Left forelimb (tissue), 1 donor: ENCODE data around the gene CCDC51.
"Not testable (repeated sequence)": the region's sequence is repeated elsewhere in the genome, so short reads cannot be mapped to it uniquely, and the experiment has no call there.

Experiments
- DNase-seq: peaks from one replicate; pipeline ENCODE4 v3.0.0-alpha.2; 2018; ENCODE audit warnings: low spot score

The CCDC51 gene

DNA sequence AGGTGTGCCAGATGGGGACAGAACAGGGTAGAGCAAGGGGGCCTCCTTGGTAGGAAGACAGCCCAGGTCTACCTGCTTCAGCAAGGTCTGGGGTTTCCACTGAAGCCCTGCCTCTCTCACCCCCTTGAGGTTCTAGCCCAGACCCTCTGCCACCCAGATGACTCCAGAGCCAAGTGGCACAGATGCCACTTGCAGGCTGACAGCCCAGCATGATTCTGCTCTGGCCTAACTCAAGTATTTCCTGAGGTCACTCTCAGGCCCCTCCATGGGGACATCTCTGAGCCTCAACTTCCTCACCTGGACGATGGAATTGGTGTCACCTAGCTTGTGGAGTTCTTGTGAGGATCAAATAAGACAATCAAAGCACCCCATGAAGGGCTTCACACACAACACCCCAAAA, 33.9 kb downstream of the CCDC51 start:
- DNase-seq, result no peak

DNA sequence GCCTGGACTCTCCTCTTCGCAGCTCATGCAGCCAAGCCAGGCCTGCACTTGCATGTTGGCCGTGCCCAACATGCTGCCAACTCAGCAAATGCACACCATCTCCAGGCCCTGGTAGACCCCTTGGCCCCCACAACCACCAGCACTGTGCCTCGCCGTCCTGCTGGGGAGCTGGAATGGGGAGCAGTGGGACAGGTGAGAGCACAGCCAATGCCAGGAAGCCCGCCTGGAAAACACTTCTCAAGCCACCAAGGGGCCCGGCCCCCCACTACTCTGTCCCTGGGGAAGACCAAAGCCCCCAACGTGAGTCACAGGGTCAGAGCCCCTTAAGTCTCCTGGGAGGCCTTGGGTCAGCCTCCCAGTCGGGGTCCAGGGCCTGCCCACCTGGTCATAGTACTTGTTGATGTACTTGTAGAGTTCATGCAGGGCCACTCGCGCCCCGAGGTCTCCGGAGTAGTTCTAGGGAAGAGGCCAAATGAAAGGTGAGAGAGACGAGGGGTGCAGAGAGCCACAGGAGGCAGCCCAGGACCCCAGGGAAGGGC, 34.5 kb downstream of the CCDC51 start:
- peak; percentile 55 for DNase-seq

DNA sequence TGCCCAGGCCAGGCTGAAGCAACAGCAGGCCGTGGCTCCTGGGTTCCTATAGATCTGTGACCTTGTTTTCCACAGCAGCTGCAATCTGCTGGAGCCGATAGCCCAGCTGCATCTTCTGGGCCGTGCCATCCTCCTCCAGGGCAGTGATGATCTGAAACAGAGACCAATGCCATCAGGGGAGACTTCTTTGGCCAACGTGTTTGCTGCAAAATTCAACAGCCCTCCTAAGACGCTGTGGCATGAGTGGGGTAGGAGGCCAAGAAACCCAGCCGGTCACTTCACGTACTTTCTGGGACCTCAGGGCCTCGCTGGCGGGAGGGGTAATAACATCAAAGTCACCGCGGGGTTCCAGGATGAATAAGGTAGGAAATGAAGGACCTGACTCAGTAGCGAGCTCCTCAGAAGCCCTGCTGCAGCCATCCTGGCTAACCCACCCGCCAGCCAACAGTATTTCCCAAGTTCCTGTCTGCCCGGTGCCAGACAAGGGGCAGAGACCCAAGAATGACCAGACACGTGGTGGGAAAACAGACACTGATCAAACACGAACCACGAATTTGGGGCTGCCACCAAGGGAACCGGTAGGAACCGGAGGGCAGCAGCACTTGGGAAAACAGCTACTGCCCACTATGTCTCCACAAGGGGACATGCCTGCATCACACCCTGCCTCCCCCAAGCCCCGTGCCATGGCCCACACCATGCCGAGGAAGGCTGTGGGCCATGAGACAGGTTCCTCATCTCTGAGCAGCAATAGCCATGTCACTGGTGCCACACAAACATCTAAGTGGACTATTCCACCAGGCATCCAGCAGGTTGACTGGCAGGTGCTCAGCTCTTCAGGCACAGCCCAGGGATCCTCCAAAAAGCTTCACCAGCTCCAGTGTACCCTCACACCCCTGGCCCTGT, 35.2 kb downstream of the CCDC51 start:
- no peak for DNase-seq

DNA sequence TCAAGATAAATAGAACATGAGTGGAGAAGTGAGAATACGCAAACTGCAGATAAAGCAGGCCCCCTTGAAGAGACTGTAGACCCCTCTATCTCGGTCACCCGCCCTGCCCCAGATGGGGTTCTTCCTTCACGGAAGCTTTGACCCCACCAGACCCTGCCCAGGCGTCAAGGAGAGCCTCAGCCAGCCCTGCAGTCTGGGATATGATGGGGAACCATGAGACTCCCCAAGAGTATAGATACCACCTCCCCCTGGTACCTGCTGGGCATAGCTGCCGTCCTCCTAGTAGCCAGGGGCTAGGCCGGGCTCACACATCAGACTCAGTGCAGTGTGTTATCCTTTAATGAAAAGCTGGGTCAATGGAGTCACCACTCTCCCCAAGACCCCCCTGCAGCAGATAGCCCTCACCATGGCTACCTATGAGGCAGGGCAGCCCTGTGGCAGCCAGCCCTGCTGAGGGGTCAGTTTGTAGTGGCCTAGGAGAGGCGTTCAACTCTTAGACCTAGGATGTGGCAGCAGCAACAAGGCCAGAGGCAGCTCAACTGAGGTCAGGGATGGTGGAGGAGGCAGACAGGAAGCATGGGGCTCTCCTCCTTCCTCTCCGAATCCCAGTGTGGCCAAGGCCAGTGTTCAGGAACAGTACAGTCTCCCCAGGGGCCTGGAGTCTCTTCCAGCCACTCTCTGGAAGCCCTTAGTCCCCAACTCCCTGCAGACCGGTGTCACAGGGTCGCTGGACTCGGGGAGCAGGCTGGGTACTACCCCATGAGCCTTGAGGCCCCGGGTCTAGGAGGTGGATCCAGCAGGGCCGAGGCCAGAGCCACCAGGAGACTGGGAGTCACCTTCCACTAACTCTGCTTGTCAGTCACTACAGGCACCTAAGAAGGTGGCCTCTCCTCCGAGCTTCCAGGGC, 36.1 kb downstream of the CCDC51 start:
- no peak for DNase-seq

- no peak for DNase-seq
These were observed 37.0 kb downstream of the CCDC51 start for GRCh38 chr3:48402907-48403306.

- peak; percentile 63 for DNase-seq
These were observed 37.6 kb downstream of the CCDC51 start for GRCh38 chr3:48402281-48402732.

GRCh38 chr3:48401434-48401901, 38.5 kb downstream of the CCDC51 start:
- not testable (repeated sequence) for DNase-seq

DNA sequence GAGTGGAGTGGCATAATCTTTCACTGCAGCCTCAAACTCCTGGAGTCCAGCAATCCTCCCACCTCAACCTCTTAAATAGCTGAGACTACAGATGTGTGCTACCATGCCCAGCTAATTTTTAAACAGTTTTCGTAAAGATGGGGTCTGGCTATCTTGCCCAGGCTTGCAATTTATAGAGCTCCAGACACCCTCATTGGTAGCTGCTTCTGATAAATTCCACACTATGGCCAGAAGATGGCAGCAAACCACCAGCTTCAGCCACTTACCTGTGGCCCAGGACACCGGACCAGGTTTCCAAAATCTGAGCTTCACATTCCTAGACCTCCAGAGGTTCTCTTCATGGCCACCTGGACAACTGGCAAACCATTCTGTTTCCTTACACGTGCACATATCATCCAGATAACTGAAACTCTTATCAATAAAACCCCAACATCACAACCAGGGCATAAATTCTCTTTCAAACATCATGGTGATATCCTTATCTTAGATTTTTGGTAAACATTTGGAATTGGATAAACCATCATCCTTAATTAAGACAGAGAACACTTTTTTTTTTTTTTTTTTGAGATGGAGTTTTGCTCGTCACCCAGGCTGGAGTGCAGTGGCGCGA, 39.0 kb downstream of the CCDC51 start:
- DNase-seq, result peak; percentile 62

DNA sequence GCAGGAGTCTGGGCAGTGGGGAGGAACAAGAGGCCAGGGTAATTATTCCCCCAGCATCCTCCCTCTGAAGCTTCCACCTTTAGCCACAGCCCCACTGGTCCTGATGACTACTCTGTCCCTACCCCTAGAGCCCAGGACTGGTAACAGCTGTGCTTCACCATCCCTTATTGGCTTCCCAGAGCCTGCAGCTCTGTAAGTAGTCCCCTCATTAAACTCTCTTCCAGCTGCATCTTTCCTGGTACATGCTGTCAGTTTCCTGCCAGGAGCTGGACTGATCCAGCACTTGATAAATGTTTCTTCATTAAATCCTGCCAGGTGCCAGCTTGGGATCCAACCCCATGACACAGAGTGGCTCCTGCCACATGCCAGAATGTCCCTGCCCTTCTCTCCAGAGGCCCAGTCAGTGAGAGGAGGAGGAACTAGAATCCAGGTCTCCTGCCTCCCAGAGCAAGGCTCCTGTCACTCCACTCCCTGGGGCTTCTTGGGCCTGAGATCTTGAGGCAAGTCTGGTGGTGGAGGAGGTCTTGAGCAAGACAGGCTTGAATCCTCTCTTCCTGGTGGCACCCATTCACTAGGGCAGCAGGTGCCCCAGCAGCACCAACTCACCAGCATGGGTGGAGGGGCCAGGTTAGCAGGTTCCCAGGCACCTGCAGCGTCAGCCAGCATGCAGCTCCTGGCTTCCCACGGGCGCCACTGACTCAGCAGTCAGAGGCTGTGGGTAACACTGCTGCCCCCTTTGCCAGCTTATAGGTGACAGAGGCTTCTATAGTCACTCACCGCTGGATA, 40.3 kb downstream of the CCDC51 start:
- no peak for DNase-seq

GRCh38 chr3:48398701-48399386, 41.1 kb downstream of the CCDC51 start:
- DNase-seq, result no peak

DNA sequence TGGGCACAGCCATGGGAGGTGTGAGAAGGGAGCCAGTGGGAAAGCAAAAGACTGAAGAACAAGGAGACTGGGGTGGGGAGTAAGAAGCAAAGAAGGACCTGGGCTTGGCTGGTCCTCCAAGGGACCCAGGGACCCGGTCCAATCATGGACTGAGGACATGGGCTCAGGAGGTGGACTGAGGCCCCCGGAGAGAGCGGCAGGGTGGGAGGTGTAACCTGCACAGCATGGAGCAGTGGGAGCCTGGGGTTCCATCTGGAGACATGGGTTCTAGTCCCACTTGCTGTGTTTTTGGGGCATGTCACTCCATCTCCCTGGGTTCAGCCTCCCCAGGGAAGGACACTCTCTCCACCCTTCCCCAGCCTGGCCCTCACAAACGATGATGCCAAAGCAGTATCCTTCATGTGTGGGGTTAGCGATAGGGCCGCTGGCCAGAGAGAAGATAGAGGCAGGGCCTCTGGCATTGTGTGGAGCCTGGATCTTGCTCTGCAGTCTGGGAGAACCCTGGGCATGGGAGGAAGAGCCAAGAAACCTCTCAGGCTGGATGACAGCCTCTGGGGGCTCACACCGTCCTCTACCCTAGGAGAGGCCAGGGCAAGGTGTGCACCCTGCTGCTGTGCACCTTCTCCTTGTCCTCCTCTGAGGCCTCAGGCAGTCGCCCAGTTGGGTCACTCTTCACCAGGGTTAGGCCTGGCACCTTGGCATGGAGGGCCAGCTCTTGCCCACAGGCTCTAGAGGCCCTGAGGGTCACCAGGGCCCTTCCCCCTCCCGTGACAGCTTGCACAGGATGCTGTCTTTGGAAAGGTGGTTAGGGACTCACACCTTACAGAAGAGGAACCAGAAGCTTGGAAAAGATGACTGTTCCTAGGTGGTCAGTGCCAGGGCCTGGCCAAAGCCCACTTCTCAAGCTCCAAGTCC, 41.9 kb downstream of the CCDC51 start:
- DNase-seq, result no peak

- DNase-seq, result no peak
These were observed 44.2 kb downstream of the CCDC51 start for GRCh38 chr3:48395714-48396113.

DNA sequence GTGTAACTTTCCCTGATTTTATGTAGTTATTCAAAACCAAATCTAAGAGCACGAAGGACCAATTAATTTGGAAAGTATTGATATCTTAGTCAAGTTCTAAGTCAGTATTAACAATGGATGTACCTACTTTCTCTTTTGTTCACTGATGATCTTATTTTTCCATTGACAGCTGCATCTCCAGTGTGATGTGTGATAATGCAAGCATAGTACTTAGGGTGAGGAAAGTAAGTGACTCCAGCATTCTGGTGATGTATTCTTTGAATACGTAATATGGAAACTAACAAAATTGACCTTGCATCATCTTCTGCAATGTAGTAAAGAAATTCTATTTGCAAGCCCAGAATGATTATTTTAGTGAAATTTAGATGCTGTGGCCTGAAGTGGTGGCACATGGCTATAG, 45.5 kb downstream of the CCDC51 start:
- DNase-seq, result no peak

GRCh38 chr3:48388966-48389365, 51.0 kb downstream of the CCDC51 start:
- DNase-seq, result no peak

GRCh38 chr3:48387634-48388033, 52.3 kb downstream of the CCDC51 start:
- no peak for DNase-seq
